Putamen (tissue), 1 donor: ENCODE data around the gene RCAN2.

Source experiments
- DNase-seq: peaks from one replicate; pipeline ENCODE4 v3.0.0-alpha.2; 2016; ENCODE audit warnings: low spot score

RCAN2 gene

DNA sequence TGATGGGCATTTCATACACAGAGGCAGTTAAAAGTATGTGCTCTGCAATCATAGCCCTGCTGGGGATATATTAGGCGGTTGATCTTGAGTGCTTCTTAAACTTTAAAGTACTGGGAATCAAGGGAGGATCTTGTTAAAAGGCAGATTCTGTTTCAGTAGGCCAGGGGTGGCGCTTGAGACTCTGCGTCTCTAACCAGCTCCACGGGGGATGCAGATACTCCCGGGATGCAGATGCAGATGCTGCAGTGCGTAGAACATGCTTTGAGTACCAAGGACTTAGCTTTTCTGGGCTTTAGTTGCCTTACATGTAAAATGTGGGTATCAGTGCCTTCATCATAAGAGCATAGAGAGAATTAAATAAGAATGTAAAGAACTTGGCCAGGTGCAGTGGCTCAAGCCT lies 276.0 kb downstream of the RCAN2 start:
- no peak for DNase-seq

DNA sequence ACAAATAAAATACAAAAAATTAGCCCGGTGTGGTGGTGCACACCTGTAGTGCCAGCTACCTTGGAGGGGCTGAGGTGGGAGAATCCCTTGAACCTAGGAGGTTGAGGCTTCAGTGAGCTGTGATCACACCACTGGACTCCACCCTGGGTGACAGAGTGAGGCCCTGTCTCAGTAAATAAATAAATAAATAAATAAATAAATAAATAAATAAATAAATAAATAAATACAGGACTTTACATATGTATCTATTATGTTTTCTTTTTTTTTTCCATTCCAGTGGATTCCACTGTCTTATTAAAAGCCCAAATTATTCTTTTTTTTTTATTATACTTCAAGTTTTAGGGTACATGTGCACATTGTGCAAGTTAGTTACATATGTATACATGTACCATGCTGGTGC lies 279.3 kb downstream of the RCAN2 start:
- DNase-seq, result no peak

DNA sequence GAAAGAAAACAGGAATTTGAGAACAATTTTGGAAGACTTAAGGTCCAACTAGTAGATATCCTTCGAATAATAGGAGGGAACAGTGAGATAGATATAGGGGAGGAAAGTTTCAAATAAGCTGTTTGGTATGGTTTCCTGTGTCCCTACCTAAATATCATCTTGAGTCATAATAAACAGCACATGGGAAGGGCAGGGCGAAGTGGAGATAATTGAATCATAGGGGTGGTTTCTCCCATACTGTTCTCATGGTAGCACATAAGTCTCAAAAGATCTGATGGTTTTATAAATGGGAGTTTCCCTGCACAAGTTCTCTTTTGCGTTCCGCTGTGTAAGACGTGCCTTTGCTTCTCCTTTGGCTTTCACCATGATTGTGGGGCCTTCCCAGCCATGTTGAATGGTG lies 281.0 kb downstream of the RCAN2 start:
- no peak for DNase-seq

DNA sequence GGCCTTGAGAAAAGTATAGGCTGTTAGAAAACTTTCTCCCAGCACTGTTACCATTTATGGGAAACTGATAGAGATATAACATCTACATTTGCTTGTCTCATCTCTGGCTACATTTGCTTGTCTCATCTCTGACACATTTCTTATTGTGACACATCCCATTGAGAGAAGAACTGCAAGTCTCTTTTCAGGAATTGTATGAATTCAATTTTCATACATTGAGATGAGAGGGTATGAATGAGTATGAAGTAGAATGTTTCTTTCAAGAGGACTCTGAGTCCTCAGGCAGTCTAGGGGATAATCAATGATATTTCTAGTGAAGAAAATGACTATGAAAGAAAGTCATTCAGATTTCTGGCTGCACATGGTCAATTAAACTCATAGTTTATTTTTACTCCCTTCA lies 282.9 kb downstream of the RCAN2 start:
- DNase-seq, result no peak

DNA sequence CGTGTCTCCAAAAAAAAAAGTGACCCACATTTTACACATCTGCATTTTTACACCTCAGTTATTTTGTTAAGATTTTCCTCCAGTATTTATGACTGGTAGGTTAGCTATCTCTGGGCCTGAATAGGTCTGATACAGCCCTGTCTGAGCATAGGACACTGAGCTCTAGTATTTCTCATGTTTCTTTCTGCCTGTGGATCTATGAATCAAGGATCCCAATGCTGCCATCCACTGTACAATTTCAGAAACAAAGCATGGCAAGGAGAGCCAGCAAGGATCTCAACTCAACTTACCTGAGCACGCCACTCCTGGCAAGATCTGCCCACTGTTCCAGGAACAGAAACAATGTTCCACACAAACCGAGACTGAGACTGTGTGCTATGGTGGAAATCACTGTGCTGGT lies 284.1 kb downstream of the RCAN2 start:
- DNase-seq, result no peak

DNA sequence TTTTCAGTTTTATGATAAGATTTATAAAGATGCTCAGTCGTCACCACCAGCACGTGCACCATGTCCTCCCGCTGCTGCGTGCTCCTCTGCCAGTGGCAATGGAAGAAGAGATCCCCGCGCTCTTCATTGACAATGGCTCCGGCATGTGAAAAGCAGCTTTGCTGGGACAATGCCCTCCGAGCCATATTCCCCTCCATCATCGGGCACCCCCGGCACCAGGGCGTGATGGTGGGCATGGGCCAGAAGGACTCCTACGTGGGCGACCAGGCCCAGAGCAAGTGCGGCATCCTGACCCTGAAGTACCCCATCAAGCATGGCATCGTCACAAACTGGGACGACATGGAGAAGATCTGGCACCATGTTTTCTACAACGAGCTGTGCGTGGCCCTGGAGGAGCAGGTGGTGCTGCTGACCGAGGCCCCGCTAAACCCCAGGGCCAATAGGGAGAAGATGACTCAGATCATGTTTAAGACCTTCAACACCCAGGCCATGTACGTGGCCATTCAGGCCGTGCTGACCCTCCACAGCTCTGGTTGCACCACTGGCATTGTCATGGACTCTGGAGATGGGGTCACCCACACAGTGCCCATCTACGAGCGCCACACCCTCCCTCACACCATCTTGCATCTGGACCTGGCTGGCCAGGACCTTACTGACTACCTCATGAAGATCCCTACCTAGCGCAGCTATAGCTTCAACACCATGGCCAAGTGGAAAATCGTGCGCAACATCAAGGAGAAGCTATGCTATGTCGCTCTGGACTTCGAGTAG lies 286.2 kb downstream of the RCAN2 start:
- DNase-seq, result no peak

- no peak for DNase-seq
Observed at GRCh38 chr6:46203391-46204177, 287.7 kb downstream of the RCAN2 start.

DNA sequence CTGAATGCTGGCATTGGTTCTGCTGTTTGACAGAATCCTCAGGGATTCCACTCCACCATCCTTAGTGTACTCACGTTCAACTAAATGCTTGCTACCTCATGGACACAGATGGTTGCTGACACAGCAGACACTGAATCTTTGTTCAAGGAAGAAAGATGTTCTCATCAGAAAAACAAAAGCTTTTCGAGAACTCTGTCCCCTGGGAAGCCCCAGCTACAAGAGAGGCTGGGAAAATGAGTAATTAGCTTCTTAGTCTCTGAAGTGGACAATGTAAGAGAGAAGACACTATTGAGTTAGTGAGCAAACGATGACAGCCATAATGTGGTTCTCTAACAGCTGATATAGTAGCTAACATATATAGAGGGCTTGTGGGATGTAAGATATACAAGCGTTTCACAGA lies 289.5 kb downstream of the RCAN2 start:
- no peak for DNase-seq

- DNase-seq, result no peak
Observed at GRCh38 chr6:46199387-46199786, 291.9 kb downstream of the RCAN2 start.

- no peak for DNase-seq
Observed at GRCh38 chr6:46191961-46192360, 299.3 kb downstream of the RCAN2 start.

DNA sequence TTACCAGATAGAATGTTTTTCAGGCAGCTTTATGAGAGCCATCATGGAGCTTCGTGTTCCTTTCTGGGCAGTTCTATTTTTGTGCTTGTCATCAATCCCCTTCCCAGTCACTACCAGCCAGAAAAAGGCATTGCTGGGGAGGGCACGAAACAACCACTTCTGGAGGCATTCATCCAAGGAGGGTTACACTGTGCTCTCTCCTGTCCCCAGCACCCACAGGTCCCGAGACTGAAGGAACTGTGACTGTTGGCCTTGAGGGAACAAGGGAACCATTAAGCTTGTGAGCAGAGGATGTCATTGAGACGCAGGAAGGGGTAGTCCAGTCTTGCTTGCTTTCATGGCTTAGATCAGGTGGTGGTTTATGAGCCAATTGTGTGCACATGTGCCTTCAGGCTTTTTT lies 300.4 kb downstream of the RCAN2 start:
- no peak for DNase-seq

- no peak for DNase-seq
Observed at GRCh38 chr6:46189726-46190125, 301.5 kb downstream of the RCAN2 start.

- no peak for DNase-seq
Observed at GRCh38 chr6:46186583-46186982, 304.7 kb downstream of the RCAN2 start.

DNA sequence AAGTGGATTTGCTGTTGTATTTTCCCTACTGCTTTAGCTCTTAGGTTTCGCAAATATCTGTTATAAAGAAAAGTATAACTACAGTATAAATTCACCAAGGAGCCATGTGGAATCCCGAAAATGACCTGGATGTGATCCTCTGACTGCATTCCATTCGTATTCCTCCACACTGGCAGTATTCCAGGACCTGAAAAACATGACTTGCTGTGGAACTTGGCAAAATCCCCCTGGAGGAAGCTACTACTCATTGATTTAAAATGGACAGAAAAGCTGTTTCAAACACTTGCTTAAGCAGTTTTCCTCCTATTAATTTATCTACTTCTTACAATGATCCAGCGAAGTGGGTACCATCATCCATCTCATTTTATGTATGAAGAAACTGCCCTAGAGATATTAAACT lies 307.1 kb downstream of the RCAN2 start:
- no peak for DNase-seq

DNA sequence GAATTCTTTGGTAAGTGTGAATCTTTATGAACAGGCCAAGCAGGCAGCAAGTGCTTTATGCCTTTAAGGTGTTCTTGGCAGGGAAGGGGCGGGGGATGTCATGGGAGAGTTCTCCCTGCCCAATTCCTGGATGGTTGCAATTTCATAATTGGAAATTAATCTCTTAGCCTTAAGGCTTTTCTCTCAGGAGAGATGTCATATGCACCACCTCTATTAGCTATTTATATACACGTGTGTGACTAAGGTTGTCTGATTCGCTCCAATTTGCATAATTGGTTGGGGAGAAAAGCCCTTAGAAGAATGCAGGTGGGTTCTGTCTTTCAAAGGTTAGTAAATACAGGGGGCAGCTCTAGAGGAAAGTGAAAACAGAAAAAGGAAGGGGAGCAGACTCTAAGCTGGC lies 315.3 kb downstream of the RCAN2 start:
- no peak for DNase-seq

DNA sequence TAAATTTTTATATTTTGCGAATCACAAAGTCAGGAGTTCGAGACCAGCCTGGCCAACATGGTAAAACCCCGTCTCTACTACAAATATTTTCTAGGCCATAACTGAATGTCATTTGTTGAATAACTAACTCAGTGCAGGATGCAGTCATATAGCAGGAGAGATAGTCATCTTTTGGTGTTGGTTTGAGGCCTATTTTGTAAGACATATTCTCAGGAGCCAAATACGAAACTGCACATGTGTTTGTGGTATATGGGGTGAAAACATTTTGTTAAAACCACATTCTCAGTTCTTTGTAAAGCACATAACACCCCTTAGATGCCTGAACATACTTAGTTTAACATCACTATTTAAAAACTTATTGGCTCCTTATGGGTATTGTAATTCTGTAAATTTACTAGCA lies 315.8 kb downstream of the RCAN2 start:
- no peak for DNase-seq

- DNase-seq, result no peak
Observed at GRCh38 chr6:46174904-46175303, 316.3 kb downstream of the RCAN2 start.

DNA sequence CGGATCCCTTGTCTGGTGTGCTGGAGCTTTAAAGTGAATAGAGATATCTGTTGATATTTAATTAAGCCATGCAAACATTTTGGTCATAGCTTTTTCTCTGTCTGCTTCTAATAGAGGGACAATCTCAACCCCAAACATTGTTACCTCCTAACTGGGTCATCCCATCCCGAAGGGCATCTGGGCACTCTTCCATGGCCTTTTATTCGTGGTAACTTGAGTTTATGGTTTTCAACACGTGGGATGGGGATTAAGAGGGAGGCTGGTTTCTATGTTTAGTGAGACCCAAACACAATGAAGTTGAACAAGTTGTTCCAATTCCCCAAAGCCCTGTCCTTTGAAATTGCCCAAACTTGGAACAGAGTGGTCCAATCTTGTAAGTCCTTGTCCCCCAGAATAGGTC lies 319.1 kb downstream of the RCAN2 start:
- no peak for DNase-seq
